ENCODE measurements around the gene MROH8.
"Not testable (repeated sequence)": the region's sequence is repeated elsewhere in the genome, so short reads cannot be mapped to it uniquely, and the experiment has no call there.

Gene MROH8

GRCh38 chr20:37142708-37143107 is 36.6 kb downstream of the MROH8 start:
- TF ChIP-seq PAX5 (IDR thresholded peaks at IDR 0.05; ENCODE audit: insufficient read depth, low read length, severe bottlenecking) (no peak), POU2F2 (IDR thresholded peaks at IDR 0.05; ENCODE audit: low read depth, low read length) (no peak), TAF1 (IDR thresholded peaks at IDR 0.05; ENCODE audit: low read depth, low read length) (no peak), SPI1 (IDR thresholded peaks at IDR 0.05; ENCODE audit: low read depth, low read length) (no peak), POLR2AphosphoS5 (IDR thresholded peaks at IDR 0.05; ENCODE audit: low read depth, low read length) (no peak), POLR2A (IDR thresholded peaks at IDR 0.05; ENCODE audit: low read depth, low read length) (no peak)
- DNase-seq (ENCODE audit: insufficient read length, low spot score) (no peak), FAIRE-seq (no peak)

DNA sequence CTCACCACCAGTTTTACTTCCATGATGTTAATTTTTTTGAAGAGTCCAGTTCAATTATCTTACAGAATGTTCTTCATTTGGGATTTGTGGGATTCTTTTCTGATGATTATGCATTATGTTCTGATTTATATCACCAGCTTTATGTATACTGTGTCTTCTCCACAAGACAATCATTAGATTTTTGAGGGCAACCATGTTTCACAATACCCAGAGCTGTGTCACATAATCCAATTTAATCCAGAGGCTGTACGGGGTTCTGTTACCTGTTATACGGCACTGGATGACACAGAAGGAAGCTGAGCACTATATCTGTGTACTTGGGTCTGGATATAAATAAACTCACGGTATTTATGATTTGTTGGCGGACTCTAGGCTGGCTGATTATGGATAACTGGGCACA is 41.8 kb downstream of the MROH8 start:
- TF ChIP-seq SPI1 (IDR thresholded peaks at IDR 0.05; ENCODE audit: low read depth, low read length) (no peak), TAF1 (IDR thresholded peaks at IDR 0.05; ENCODE audit: low read depth, low read length) (no peak), POLR2A (IDR thresholded peaks at IDR 0.05; ENCODE audit: low read depth, low read length) (no peak), POU2F2 (IDR thresholded peaks at IDR 0.05; ENCODE audit: low read depth, low read length) (no peak), POLR2AphosphoS5 (IDR thresholded peaks at IDR 0.05; ENCODE audit: low read depth, low read length) (no peak), PAX5 (IDR thresholded peaks at IDR 0.05; ENCODE audit: insufficient read depth, low read length, severe bottlenecking) (no peak)
- DNase-seq (ENCODE audit: insufficient read length, low spot score) (no peak), FAIRE-seq (peak; percentile 5)

GRCh38 chr20:37133952-37134351 is 45.4 kb downstream of the MROH8 start:
- TF ChIP-seq SPI1 (IDR thresholded peaks at IDR 0.05; ENCODE audit: low read depth, low read length) (no peak), PAX5 (IDR thresholded peaks at IDR 0.05; ENCODE audit: insufficient read depth, low read length, severe bottlenecking) (no peak), TAF1 (IDR thresholded peaks at IDR 0.05; ENCODE audit: low read depth, low read length) (no peak), POU2F2 (IDR thresholded peaks at IDR 0.05; ENCODE audit: low read depth, low read length) (no peak), POLR2A (IDR thresholded peaks at IDR 0.05; ENCODE audit: low read depth, low read length) (no peak)

DNA sequence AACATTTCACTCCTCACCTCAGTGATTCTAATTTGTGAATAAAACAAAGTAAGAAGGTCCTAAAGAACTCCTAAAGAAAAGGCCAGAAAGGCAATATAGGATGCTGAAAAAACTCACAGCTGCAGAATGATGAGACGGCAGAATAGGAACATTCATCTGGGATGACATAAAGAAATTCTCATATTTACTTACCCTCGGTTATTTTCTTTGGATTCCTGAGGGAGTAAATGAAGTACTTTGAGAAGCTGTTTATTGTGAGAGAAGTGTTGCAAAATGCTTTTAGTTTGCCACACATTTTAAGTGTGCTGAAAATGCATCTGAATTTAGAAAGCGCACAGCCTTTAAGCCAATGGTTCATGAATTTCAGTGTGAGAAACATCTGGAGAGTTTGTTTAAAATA is 47.9 kb downstream of the MROH8 start:
- no peak for DNase-seq (ENCODE audit: insufficient read length, low spot score)

More at GRCh38 chr20:37133952-37134351, 45.4 kb downstream of the MROH8 start:
- DNase-seq (ENCODE audit: insufficient read length, low spot score) = no peak
- no peak for FAIRE-seq

GRCh38 chr20:37128803-37129202 is 50.5 kb downstream of the MROH8 start:
- FAIRE-seq = no peak

More for the DNA sequence above, 47.9 kb downstream of the MROH8 start:
- no peak for TF ChIP-seq TAF1 (IDR thresholded peaks at IDR 0.05; ENCODE audit: low read depth, low read length)
- no peak for TF ChIP-seq POLR2AphosphoS5 (IDR thresholded peaks at IDR 0.05; ENCODE audit: low read depth, low read length)
- TF ChIP-seq POU2F2 (IDR thresholded peaks at IDR 0.05; ENCODE audit: low read depth, low read length) = no peak
- TF ChIP-seq SPI1 (IDR thresholded peaks at IDR 0.05; ENCODE audit: low read depth, low read length) = no peak
- TF ChIP-seq POLR2A (IDR thresholded peaks at IDR 0.05; ENCODE audit: low read depth, low read length) = no peak
- TF ChIP-seq PAX5 (IDR thresholded peaks at IDR 0.05; ENCODE audit: insufficient read depth, low read length, severe bottlenecking) = no peak
- no peak for FAIRE-seq

GRCh38 chr20:37126290-37126689 is 53.1 kb downstream of the MROH8 start:
- not testable (repeated sequence) for FAIRE-seq; DNase-seq (ENCODE audit: insufficient read length, low spot score)

More at GRCh38 chr20:37128803-37129202, 50.5 kb downstream of the MROH8 start:
- no peak for TF ChIP-seq POLR2AphosphoS5 (IDR thresholded peaks at IDR 0.05; ENCODE audit: low read depth, low read length)
- TF ChIP-seq POU2F2 (IDR thresholded peaks at IDR 0.05; ENCODE audit: low read depth, low read length) = no peak
- TF ChIP-seq PAX5 (IDR thresholded peaks at IDR 0.05; ENCODE audit: insufficient read depth, low read length, severe bottlenecking) = no peak
- no peak for TF ChIP-seq SPI1 (IDR thresholded peaks at IDR 0.05; ENCODE audit: low read depth, low read length)
- no peak for TF ChIP-seq TAF1 (IDR thresholded peaks at IDR 0.05; ENCODE audit: low read depth, low read length)
- TF ChIP-seq POLR2A (IDR thresholded peaks at IDR 0.05; ENCODE audit: low read depth, low read length) = no peak
- DNase-seq (ENCODE audit: insufficient read length, low spot score) = no peak

GRCh38 chr20:37123441-37123840 is 55.9 kb downstream of the MROH8 start:
- FAIRE-seq = no peak
- DNase-seq (ENCODE audit: insufficient read length, low spot score) = no peak
- TF ChIP-seq POLR2A (IDR thresholded peaks at IDR 0.05; ENCODE audit: low read depth, low read length) (no peak), PAX5 (IDR thresholded peaks at IDR 0.05; ENCODE audit: insufficient read depth, low read length, severe bottlenecking) (no peak), POU2F2 (IDR thresholded peaks at IDR 0.05; ENCODE audit: low read depth, low read length) (no peak), SPI1 (IDR thresholded peaks at IDR 0.05; ENCODE audit: low read depth, low read length) (no peak), TAF1 (IDR thresholded peaks at IDR 0.05; ENCODE audit: low read depth, low read length) (no peak)

DNA sequence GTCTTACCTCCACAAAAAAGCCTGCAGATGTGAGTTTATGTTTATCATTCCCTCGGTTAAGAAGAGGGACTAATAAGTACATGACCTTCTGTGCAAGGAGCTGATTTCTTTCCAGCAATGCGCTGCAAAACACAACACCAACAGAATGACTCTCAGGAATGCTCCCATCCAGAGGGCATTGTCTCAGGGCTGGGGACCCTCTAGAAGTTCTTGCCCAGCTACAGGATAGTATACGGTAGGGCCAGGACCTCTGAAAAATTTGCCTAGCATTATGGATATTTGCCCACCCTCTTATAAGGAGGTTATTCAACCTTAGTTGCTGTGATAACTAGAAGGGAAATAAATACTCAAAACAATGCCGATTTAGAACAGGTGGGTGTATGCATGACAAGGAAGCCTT is 58.9 kb downstream of the MROH8 start:
- TF ChIP-seq POLR2AphosphoS5 (IDR thresholded peaks at IDR 0.05; ENCODE audit: low read depth, low read length) = no peak
- no peak for TF ChIP-seq TAF1 (IDR thresholded peaks at IDR 0.05; ENCODE audit: low read depth, low read length)
- no peak for TF ChIP-seq PAX5 (IDR thresholded peaks at IDR 0.05; ENCODE audit: insufficient read depth, low read length, severe bottlenecking)
- no peak for TF ChIP-seq POLR2A (IDR thresholded peaks at IDR 0.05; ENCODE audit: low read depth, low read length)
- no peak for TF ChIP-seq SPI1 (IDR thresholded peaks at IDR 0.05; ENCODE audit: low read depth, low read length)
- no peak for TF ChIP-seq POU2F2 (IDR thresholded peaks at IDR 0.05; ENCODE audit: low read depth, low read length)
- FAIRE-seq (no peak), DNase-seq (ENCODE audit: insufficient read length, low spot score) (no peak)

DNA sequence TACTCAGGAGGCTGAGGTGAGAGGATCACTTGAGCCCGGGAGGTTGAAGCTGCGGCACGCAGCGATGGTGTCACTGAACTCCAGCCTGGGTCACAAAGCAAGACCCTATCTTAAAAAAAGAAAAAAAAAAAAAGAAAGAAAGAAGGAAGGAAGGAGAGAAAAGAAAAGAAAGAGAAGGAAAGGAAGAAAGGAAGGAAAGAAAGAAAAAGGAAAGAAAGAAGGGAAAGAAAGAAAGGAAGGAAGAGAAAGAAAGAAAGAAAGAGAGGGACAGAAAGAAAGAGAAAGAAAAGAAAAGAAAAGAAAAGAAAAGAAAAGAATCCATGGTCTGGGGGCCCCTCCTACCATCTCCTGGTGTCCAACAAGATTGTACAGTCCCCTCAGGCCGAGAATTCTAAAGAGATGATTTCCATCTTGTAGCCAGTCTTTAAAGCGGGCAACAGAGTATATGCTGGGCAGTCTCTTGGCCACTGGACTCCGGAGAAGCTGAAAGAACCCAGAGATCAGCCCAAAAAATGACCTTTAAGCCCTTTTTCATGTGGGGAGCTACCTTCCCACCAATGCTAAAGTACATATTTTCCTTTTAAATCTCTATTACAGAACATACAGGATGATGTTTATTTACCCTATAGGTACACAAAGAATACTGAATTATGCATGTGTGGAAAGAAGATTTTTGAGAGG is 59.9 kb downstream of the MROH8 start:
- FAIRE-seq (no peak), DNase-seq (ENCODE audit: insufficient read length, low spot score) (no peak)
- TF ChIP-seq PAX5 (IDR thresholded peaks at IDR 0.05; ENCODE audit: insufficient read depth, low read length, severe bottlenecking) (no peak), POLR2A (IDR thresholded peaks at IDR 0.05; ENCODE audit: low read depth, low read length) (no peak), POU2F2 (IDR thresholded peaks at IDR 0.05; ENCODE audit: low read depth, low read length) (no peak), TAF1 (IDR thresholded peaks at IDR 0.05; ENCODE audit: low read depth, low read length) (no peak), POLR2AphosphoS5 (IDR thresholded peaks at IDR 0.05; ENCODE audit: low read depth, low read length) (no peak), SPI1 (IDR thresholded peaks at IDR 0.05; ENCODE audit: low read depth, low read length) (no peak)

DNA sequence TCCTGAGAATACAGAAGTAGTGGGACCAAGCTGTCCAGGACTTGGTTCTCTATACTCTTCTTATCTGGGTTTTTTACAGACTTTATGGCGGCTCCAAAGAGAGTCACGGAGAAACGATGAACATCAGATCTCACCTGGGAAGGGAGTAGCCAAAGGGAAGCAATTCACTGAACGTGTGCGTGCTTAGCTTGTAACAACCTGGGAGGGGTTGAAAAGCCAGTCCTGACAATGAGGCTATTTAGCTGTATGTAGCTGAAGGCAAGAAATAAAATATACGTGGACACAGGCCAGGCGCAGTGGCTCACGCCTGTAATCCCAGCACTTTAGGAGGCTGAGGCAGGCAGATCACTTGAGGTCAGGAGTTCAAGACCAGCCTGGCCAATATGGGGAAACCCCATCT is 65.3 kb downstream of the MROH8 start:
- TF ChIP-seq POLR2AphosphoS5 (IDR thresholded peaks at IDR 0.05; ENCODE audit: low read depth, low read length) = no peak
- no peak for TF ChIP-seq SPI1 (IDR thresholded peaks at IDR 0.05; ENCODE audit: low read depth, low read length)
- TF ChIP-seq PAX5 (IDR thresholded peaks at IDR 0.05; ENCODE audit: insufficient read depth, low read length, severe bottlenecking) = no peak
- TF ChIP-seq POU2F2 (IDR thresholded peaks at IDR 0.05; ENCODE audit: low read depth, low read length) = no peak
- TF ChIP-seq POLR2A (IDR thresholded peaks at IDR 0.05; ENCODE audit: low read depth, low read length) = no peak
- no peak for TF ChIP-seq TAF1 (IDR thresholded peaks at IDR 0.05; ENCODE audit: low read depth, low read length)
- FAIRE-seq = no peak
- DNase-seq (ENCODE audit: insufficient read length, low spot score) = no peak

Data from GM12891 (cell line).